HepG2 (cell line): ENCODE data around the gene ZNF546.

ENCODE experiments used
- CTCF ChIP-seq: sonication (generic); formaldehyde crosslinking; IDR thresholded peaks from 2 replicates; pipeline ENCODE4 v1.5.0; 2020; ENCODE audit warnings: mild to moderate bottlenecking, missing genetic modification reagents, moderate library complexity
- KDM5B ChIP-seq: sonication (generic); formaldehyde crosslinking; IDR thresholded peaks from 2 replicates; pipeline ENCODE4 v1.4.0; 2020; ENCODE audit warnings: missing genetic modification reagents, mild to moderate bottlenecking, borderline replicate concordance
- MAFK ChIP-seq, 2 experiments: IDR thresholded peaks in 1 of 2; conservative IDR thresholded peaks in 1 of 2; 2 replicates each; pipeline ENCODE4 v1.6.1; 2011; ENCODE audit warnings: improper control_type of control experiment in 2 of 2, low read length in 2 of 2
- MTF1 ChIP-seq: sonication (generic); formaldehyde crosslinking; IDR thresholded peaks from 2 replicates; pipeline ENCODE4 v1.5.0; 2020; ENCODE audit warnings: missing genetic modification reagents
- ZBTB7B ChIP-seq: sonication (generic); formaldehyde crosslinking; IDR thresholded peaks from 2 replicates; pipeline ENCODE4 v1.4.0; 2020; ENCODE audit warnings: missing genetic modification reagents
- TF ChIP-seq, protein P1 (sequence below): sonication (generic); formaldehyde crosslinking; IDR thresholded peaks from 2 replicates; pipeline ENCODE4 v1.4.0; 2020; ENCODE audit warnings: missing genetic modification reagents

DNA sequence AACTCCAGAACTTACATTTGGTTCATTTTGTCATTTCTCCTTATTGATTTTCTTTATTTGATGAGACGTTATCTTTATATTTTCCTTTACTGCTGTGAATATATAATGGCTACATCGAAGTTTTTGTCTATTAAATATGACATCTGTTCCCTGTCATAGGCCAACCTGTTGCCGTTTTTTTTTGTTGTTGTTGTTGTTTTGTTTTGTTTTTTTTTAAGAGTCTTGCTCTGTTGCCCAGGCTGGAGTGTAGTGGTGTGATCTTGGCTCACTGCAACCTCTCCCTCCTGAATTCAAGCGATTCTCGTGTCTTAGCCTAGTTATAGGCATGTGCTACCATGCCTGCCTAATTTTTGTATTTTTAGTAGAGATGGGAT, 29.7 kb downstream of the ZNF546 start:
- TF ChIP-seq, protein P1, sequence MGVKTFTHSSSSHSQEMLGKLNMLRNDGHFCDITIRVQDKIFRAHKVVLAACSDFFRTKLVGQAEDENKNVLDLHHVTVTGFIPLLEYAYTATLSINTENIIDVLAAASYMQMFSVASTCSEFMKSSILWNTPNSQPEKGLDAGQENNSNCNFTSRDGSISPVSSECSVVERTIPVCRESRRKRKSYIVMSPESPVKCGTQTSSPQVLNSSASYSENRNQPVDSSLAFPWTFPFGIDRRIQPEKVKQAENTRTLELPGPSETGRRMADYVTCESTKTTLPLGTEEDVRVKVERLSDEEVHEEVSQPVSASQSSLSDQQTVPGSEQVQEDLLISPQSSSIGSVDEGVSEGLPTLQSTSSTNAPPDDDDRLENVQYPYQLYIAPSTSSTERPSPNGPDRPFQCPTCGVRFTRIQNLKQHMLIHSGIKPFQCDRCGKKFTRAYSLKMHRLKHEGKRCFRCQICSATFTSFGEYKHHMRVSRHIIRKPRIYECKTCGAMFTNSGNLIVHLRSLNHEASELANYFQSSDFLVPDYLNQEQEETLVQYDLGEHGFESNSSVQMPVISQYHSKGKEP (CRISPR knock-in tag) = no peak
- TF ChIP-seq CTCF = no peak
- no peak for TF ChIP-seq MAFK (conservative IDR thresholded peaks at IDR 0.05 in 1 of 2, IDR thresholded peaks at IDR 0.05 in 1 of 2; ENCODE audit: low read length in 2 of 2)
- no peak for TF ChIP-seq MTF1 (CRISPR knock-in tag)
- no peak for TF ChIP-seq ZBTB7B (CRISPR knock-in tag)
- TF ChIP-seq KDM5B (CRISPR knock-in tag) = no peak
